Measurements from ENCODE around the gene NRBP1. TPM values are rescaled to one million over a fixed set of nuclear protein-coding genes. Genes with fewer than 3 reads are reported as not detected.
A peak's percentile ranks its signal among the peaks of the same experiment; 100 is the strongest.

The NRBP1 gene
- total and polyA plus RNA-seq, 9 of the 15 experiments (the other 6 are each of a cell fraction or from before 2014, with no cell fraction given): 2.9 to 84.5 (median 36.9) TPM

- TF ChIP-seq NBN (IDR thresholded peaks at IDR 0.05; ENCODE audit: low read depth) (no peak; the same call in 1 of the 2 replicates), MXI1 (IDR thresholded peaks at IDR 0.05; ENCODE audit: low read depth, low read length) (peak; percentile 80), SETDB1 (IDR thresholded peaks at IDR 0.05; ENCODE audit: low read length) (no peak), ZNF143 (CRISPR knock-in tag; IDR thresholded peaks at IDR 0.05) (no peak), HES1 (IDR thresholded peaks at IDR 0.05; ENCODE audit: low read depth) (no peak), CHCHD3 (CRISPR knock-in tag; IDR thresholded peaks at IDR 0.05) (no peak), ETS2 (tag; IDR thresholded peaks at IDR 0.05; ENCODE audit: borderline replicate concordance, poor library complexity, severe bottlenecking) (no peak), GMEB1 (CRISPR knock-in tag; IDR thresholded peaks at IDR 0.05) (peak; percentile 30; the same call in 1 of the 2 replicates), MYC (IDR thresholded peaks at IDR 0.05; ENCODE audit: low read depth, low read length) (peak; percentile 72; the same call in 1 of the 2 replicates), MYC (CRISPR knock-in tag; IDR thresholded peaks at IDR 0.05; ENCODE audit: borderline replicate concordance, low read depth) (0 out of 2 replicates have a peak, but pooled peaks have one; percentile 55), ATF1 (CRISPR knock-in tag; IDR thresholded peaks at IDR 0.05) (no peak), ATF1 (tag; IDR thresholded peaks at IDR 0.05) (peak; percentile 70), TOE1 (IDR thresholded peaks at IDR 0.05; ENCODE audit: borderline replicate concordance) (peak; percentile 27; the same call in 1 of the 2 replicates), TOE1 (CRISPR knock-in tag; IDR thresholded peaks at IDR 0.05; ENCODE audit: borderline replicate concordance, low read depth) (no peak), POLR2AphosphoS2 (IDR thresholded peaks at IDR 0.05; ENCODE audit: low read length) (peak; percentile 68; the same call in 1 of the 2 replicates), SAFB (IDR thresholded peaks at IDR 0.05; ENCODE audit: borderline replicate concordance, low read depth, low read length) (no peak), POLR2H (tag; IDR thresholded peaks at IDR 0.05; ENCODE audit: low read depth) (peak; percentile 88), GTF2F1 (IDR thresholded peaks at IDR 0.05; ENCODE audit: low read depth, low read length) (peak; percentile 85; the same call in 1 of the 2 replicates), ZNF764 (CRISPR knock-in tag; IDR thresholded peaks at IDR 0.05; ENCODE audit: low read depth) (0 out of 2 replicates have a peak, but pooled peaks have one; percentile 24), YY1 (IDR thresholded peaks at IDR 0.05; ENCODE audit: borderline replicate concordance in 1 of 3, control insufficient read depth in 1 of 3, extremely low read depth in 1 of 3, insufficient read depth in 3 of 3, insufficient read length in 1 of 3, insufficient replicate concordance in 2 of 3, low read depth in 1 of 3, low read length in 2 of 3) (peak in 2 of 3 experiments; percentile 44 to 69), ETV1 (tag; conservative IDR thresholded peaks at IDR 0.05; ENCODE audit: low read depth) (peak; percentile 16; the same call in 1 of the 2 replicates)
These were observed 18.9 kb upstream of the NRBP1 start, which contains the start of gene PPM1G (continued) for GRCh38 chr2:27409321-27410073.

Data from K562 (cell line).